ENCODE results near the gene XPO4. TPM values are rescaled to one million over a fixed set of nuclear protein-coding genes. Genes with fewer than 3 reads are reported as not detected.

The XPO4 gene
- total and polyA plus RNA-seq, 2 of the 13 experiments (the other 11 are each of a cell fraction or from before 2014, with no cell fraction given): 8.4 to 24.8 TPM

- TF ChIP-seq KIAA2018 (CRISPR knock-in tag; IDR thresholded peaks at IDR 0.05; ENCODE audit: borderline replicate concordance) (no peak), ZNF891 (CRISPR knock-in tag; IDR thresholded peaks at IDR 0.05) (no peak), ZNF780A (CRISPR knock-in tag; IDR thresholded peaks at IDR 0.05) (no peak), TBL1XR1 (IDR thresholded peaks at IDR 0.05; ENCODE audit: borderline replicate concordance, low read length, partially characterized antibody) (no peak), ZNF556 (CRISPR knock-in tag; IDR thresholded peaks at IDR 0.05; ENCODE audit: borderline replicate concordance) (0 out of 2 replicates have a peak, but pooled peaks have one; percentile 42), TRIM24 (CRISPR knock-in tag; IDR thresholded peaks at IDR 0.05) (no peak), TFDP2 (CRISPR knock-in tag; IDR thresholded peaks at IDR 0.05) (peak; percentile 58; the same call in 1 of the 2 replicates), CSRNP2 (CRISPR knock-in tag; conservative IDR thresholded peaks at IDR 0.05; ENCODE audit: low read depth) (peak; percentile 51; the same call in 1 of the 2 replicates), HNF1B (CRISPR knock-in tag; IDR thresholded peaks at IDR 0.05) (no peak), EZH2 (conservative IDR thresholded peaks at IDR 0.05; ENCODE audit: low read depth, low read length) (no peak), ZSCAN20 (CRISPR knock-in tag; IDR thresholded peaks at IDR 0.05; ENCODE audit: borderline replicate concordance) (no peak), IRF1 (CRISPR knock-in tag; IDR thresholded peaks at IDR 0.05; ENCODE audit: low read depth) (no peak), MXD4 (CRISPR knock-in tag; IDR thresholded peaks at IDR 0.05) (no peak), ZNF274 (CRISPR knock-in tag; IDR thresholded peaks at IDR 0.05) (0 out of 2 replicates have a peak, but pooled peaks have one; percentile 35)
These were observed at the start of gene XPO4 (continued) for GRCh38 chr13:20902438-20903163.

Measured in HepG2 (cell line).